A549 (cell line): ENCODE results near the gene PDZD7.

Experiments used
- CTCF ChIP-seq: fragments of >200 bp; sonication (Bioruptor Twin); formaldehyde crosslinking; IDR thresholded peaks from 3 replicates; pipeline ENCODE4 v1.5.1; 2016
- EP300 ChIP-seq, 2 experiments: fragments of >200 bp; sonication (Bioruptor Twin); formaldehyde crosslinking; IDR thresholded peaks; 2 replicates in 1 of 2; 3 replicates in 1 of 2; pipeline ENCODE4 v1.6.1; 2016 to 2017
- MAX ChIP-seq: IDR thresholded peaks from 2 replicates; pipeline ENCODE4 v1.6.1; 2012
- MYC ChIP-seq: IDR thresholded peaks from 2 replicates; pipeline ENCODE4 v1.6.1; 2012; ENCODE audit warnings: mild to moderate bottlenecking, inconsistent platforms, low read length, improper control_type of control experiment, borderline replicate concordance
- POLR2A ChIP-seq: IDR thresholded peaks from 2 replicates; pipeline ENCODE4 v1.6.1; 2012; ENCODE audit warnings: mild to moderate bottlenecking, low read length
- POLR2AphosphoS2 ChIP-seq: conservative IDR thresholded peaks from 2 replicates; pipeline ENCODE4 v1.6.1; 2012; ENCODE audit warnings: low read length, improper control_type of control experiment, inconsistent platforms
- TFCP2L1 ChIP-seq: fragments of 250-450 bp; sonication (Bioruptor Pico); IDR thresholded peaks from 2 replicates; pipeline ENCODE4 v1.5.0; 2021; ENCODE audit warnings: mild to moderate bottlenecking

- TF ChIP-seq MYC: no peak
- TF ChIP-seq POLR2AphosphoS2: no peak
- no peak for TF ChIP-seq CTCF
- TF ChIP-seq TFCP2L1 (CRISPR knock-in tag): no peak
- no peak for TF ChIP-seq POLR2A
- TF ChIP-seq MAX: no peak
- TF ChIP-seq EP300 (IDR thresholded peaks at IDR 0.05): no peak
These were observed 43.3 kb downstream of the PDZD7 start for GRCh38 chr10:100987685-100988049.
